ENCODE results near the gene DIO3. TPM values are rescaled to one million over a fixed set of nuclear protein-coding genes. Genes with fewer than 3 reads are reported as not detected.

The DIO3 gene
- polyA plus RNA-seq, 3 donors, result not detected

DNA sequence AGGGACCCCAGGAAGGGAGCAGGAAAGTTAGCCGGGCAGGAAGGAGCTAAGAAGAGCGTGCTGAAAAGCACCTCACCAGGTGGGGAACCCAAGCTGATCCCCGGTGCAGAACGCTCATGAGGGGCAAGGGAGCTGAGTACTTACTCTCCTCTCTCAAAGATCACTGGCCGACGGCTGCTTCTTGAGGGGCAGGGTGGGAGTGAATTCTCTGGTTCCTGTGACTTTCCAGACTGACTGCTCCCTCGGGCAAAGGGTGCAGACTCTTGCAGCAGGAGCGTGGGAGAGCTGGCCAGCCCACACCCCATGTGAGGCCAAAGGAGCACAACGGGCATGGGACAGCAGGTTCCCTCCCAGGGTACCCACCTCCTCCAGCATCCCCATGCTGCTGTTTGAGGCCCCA, 44.9 kb upstream of the DIO3 start:
- no peak overlapping the region for H3K4me3 Mint-ChIP-seq
- H3K4me1 ChIP-seq (ENCODE audit: control insufficient read depth in 1 of 2, insufficient read depth in 2 of 2, low read length in 2 of 2), result peaks cover 3 to 8% of the 10 kb centered on the region in 2 donors

DNA sequence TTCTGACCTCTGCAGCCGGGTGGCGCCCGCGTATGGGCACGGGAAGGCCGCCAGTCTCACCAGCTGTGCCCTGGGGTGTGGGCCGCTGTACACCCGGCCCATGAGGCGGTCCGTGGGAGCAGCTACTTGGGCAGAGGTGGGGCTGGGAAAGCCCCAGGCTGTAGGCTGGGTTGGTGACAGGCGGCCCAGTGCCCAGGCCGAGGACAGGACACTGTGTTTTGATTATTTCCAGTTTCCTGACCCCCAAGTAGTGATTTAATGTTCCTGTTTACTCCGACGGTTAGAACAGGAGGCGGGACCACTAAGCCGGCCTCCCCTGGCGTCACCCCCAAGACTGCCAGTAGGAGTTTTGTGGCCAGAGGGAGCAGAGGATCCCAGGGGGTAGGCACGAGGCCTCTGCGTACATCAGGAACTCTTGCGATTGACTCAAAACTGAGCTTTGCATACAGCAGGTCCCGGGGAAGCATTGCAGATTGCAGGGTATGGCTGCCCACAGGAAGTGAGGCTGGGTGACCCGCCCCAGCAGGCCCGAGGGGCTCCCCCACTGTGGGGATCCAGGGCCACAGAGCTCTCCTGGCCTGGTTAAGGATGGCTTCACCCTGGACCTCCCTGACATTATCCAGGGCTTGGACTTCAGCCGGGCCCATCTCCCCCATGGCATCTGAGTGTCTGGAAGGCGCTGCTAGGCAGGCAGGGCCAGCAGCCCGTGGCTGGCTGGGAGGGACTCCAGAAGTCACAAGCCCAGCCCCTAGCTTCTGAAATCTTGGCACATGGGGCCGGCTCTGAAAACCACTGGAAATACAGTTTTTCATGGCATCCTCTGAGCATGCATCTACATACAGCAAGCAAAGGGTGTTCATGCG, 42.5 kb upstream of the DIO3 start:
- Histone ChIP-seq H3K4me1 (ENCODE audit: control insufficient read depth in 1 of 2, insufficient read depth in 2 of 2, low read length in 2 of 2) (peaks cover 3 to 6% of the 10 kb centered on the region in 2 donors), H3K9ac (ENCODE audit: insufficient read depth, low read length, poor library complexity, severe bottlenecking) (no peak overlapping the region), H3K27me3 (ENCODE audit: control insufficient read depth in 2 of 2, insufficient read depth in 2 of 2, low read length in 2 of 2) (no peaks in the 10 kb centered on the region), H3K27ac (ENCODE audit: low read depth in 1 of 2, low read length in 2 of 2) (no peak overlapping the region), H3K79me2 (ENCODE audit: insufficient read depth, low read length) (no peaks in the 10 kb centered on the region), H3K36me3 (replicated peaks in 1 of 2; ENCODE audit: control insufficient read depth in 1 of 2, insufficient read depth in 2 of 2, low read length in 2 of 2) (no peaks in the 10 kb centered on the region), H3K4me2 (replicated peaks; ENCODE audit: extremely low read depth, low read length, poor library complexity, severe bottlenecking) (no peak overlapping the region), H2AFZ (ENCODE audit: insufficient read depth, low read depth, low read length, poor library complexity, severe bottlenecking) (no peak overlapping the region), H3K9me3 (replicated peaks in 1 of 2; ENCODE audit: control insufficient read depth in 1 of 2, insufficient read depth in 1 of 2, low read length in 2 of 2) (peaks cover 0 to 15% of the 10 kb centered on the region in 2 donors), H3K4me3 (replicated peaks in 1 of 3; ENCODE audit: low read depth in 2 of 3, low read length in 3 of 3) (no peak overlapping the region), H4K20me1 (ENCODE audit: insufficient read depth, low read length) (no peaks in the 10 kb centered on the region)
- Mint-ChIP-seq H3K36me3 (no peaks in the 10 kb centered on the region), H3K4me3 (no peak overlapping the region), H3K27ac (no peak overlapping the region), H3K27me3 (ENCODE audit: low read depth in 3 of 3) (peaks cover 0 to 4% (median 2%) of the 10 kb centered on the region in 3 donors), H3K4me1 (peaks cover 11% of the 10 kb centered on the region), H3K9me3 (peaks cover 6 to 18% (median 16%) of the 10 kb centered on the region in 7 donors)
- no peak for TF ChIP-seq CTCF (IDR thresholded peaks at IDR 0.05)
- DNase-seq, result no peak
- WGBS (ENCODE audit: insufficient coverage), result 64% methylated on average over 25 of the region's 28 CpGs
- intact Hi-C loops (cut with micrococcal nuclease), result no loop called here

More for the DNA sequence above, 44.9 kb upstream of the DIO3 start:
- no peaks in the 10 kb centered on the region for H4K20me1 ChIP-seq (ENCODE audit: insufficient read depth, low read length)
- Mint-ChIP-seq H3K4me1 (peaks cover 13% of the 10 kb centered on the region), H3K9me3 (peaks cover 6 to 18% (median 16%) of the 10 kb centered on the region in 7 donors), H3K27me3 (ENCODE audit: low read depth in 3 of 3) (peaks cover 1 to 5% (median 2%) of the 10 kb centered on the region in 3 donors), H3K36me3 (no peaks in the 10 kb centered on the region), H3K27ac (no peak overlapping the region)
- no peak for DNase-seq
- no peak for TF ChIP-seq CTCF (IDR thresholded peaks at IDR 0.05)
- H3K9me3 ChIP-seq (replicated peaks in 1 of 2; ENCODE audit: control insufficient read depth in 1 of 2, insufficient read depth in 1 of 2, low read length in 2 of 2), result peaks cover 0 to 15% of the 10 kb centered on the region in 2 donors
- 92% methylated on average over 5 of the region's 9 CpGs for WGBS (ENCODE audit: insufficient coverage)
- no peak overlapping the region for H2AFZ ChIP-seq (ENCODE audit: insufficient read depth, low read depth, low read length, poor library complexity, severe bottlenecking)
- intact Hi-C loops (cut with micrococcal nuclease), result no loop called here
- no peak overlapping the region for H3K9ac ChIP-seq (ENCODE audit: insufficient read depth, low read length, poor library complexity, severe bottlenecking)
- no peak overlapping the region for H3K4me3 ChIP-seq (replicated peaks in 1 of 3; ENCODE audit: low read depth in 2 of 3, low read length in 3 of 3)
- H3K36me3 ChIP-seq (replicated peaks in 1 of 2; ENCODE audit: control insufficient read depth in 1 of 2, insufficient read depth in 2 of 2, low read length in 2 of 2), result no peaks in the 10 kb centered on the region
- no peaks in the 10 kb centered on the region for H3K79me2 ChIP-seq (ENCODE audit: insufficient read depth, low read length)
- H3K4me2 ChIP-seq (replicated peaks; ENCODE audit: extremely low read depth, low read length, poor library complexity, severe bottlenecking), result no peak overlapping the region
- no peak overlapping the region for H3K27ac ChIP-seq (ENCODE audit: low read depth in 1 of 2, low read length in 2 of 2)
- H3K27me3 ChIP-seq (ENCODE audit: control insufficient read depth in 2 of 2, insufficient read depth in 2 of 2, low read length in 2 of 2), result no peaks in the 10 kb centered on the region

Data from CD14-positive monocyte (primary cell).